BLaER1 (cell line): ENCODE results near the gene SMAD4.
"Not testable (repeated sequence)": the region's sequence is repeated elsewhere in the genome, so short reads cannot be mapped to it uniquely, and the experiment has no call there.

ENCODE experiments used
- H3K27ac ChIP-seq: shearing (Covaris generic); formaldehyde crosslinking; 2 replicates; pipeline ENCODE4 v1.8.1; 2022
- H3K27me3 ChIP-seq: shearing (Covaris generic); formaldehyde crosslinking; 2 replicates; pipeline ENCODE4 v1.8.1; 2022
- H3K36me3 ChIP-seq: shearing (Covaris generic); formaldehyde crosslinking; 2 replicates; pipeline ENCODE4 v1.8.1; 2022
- H3K4me1 ChIP-seq: shearing (Covaris generic); formaldehyde crosslinking; 2 replicates; pipeline ENCODE4 v1.8.1; 2022
- H3K4me2 ChIP-seq: shearing (Covaris generic); formaldehyde crosslinking; 2 replicates; pipeline ENCODE4 v1.8.1; 2022
- H3K4me3 ChIP-seq: shearing (Covaris generic); formaldehyde crosslinking; 2 replicates; pipeline ENCODE4 v1.8.1; 2022
- H3K9ac ChIP-seq: shearing (Covaris generic); formaldehyde crosslinking; 2 replicates; pipeline ENCODE4 v1.8.1; 2022
- H3K9me3 ChIP-seq: shearing (Covaris generic); formaldehyde crosslinking; 2 replicates; pipeline ENCODE4 v1.8.1; 2022
- H4K20me1 ChIP-seq: shearing (Covaris generic); formaldehyde crosslinking; 2 replicates; pipeline ENCODE4 v1.8.1; 2022
- Cebpa-rat ChIP-seq: shearing (Covaris generic); IDR thresholded peaks from 2 replicates; pipeline ENCODE4 v1.8.1; 2022

SMAD4 gene

GRCh38 chr18:51100385-51101120, 70.5 kb downstream of the SMAD4 start:
- TF ChIP-seq Cebpa-rat = no peak
- no peaks in the 10 kb centered on the region for H3K36me3 ChIP-seq

DNA sequence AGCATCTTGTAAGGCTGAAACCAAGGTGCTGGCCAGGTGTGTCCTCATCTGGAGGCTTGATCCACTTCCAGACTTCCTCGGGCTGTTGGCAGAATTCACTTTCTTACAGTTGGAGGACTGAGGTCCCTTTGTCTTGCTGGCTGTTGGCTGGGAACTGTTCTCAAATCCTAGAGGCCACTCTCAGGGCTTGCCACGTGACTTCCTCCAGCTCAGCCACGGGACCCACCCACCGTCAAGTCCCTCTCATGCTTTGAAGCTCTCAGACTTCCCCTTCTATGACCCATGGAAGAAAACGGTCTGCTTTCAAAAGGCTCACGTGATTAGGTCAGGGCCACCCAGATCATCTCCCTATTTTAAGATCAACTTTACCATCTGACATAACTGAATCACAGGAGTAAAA, 77.1 kb downstream of the SMAD4 start:
- Histone ChIP-seq H3K9ac (no peak overlapping the region), H3K4me3 (no peak overlapping the region), H3K4me2 (peak overlapping the region; percentile 2; the same call in 1 of the 2 replicates), H3K36me3 (no peaks in the 10 kb centered on the region), H3K9me3 (peaks cover 18% of the 10 kb centered on the region), H3K27me3 (no peaks in the 10 kb centered on the region), H4K20me1 (no peaks in the 10 kb centered on the region), H3K27ac (no peak overlapping the region), H3K4me1 (peaks cover 22% of the 10 kb centered on the region)
- TF ChIP-seq Cebpa-rat = no peak

More at GRCh38 chr18:51100385-51101120, 70.5 kb downstream of the SMAD4 start:
- Histone ChIP-seq H3K9me3 (peaks cover 24% of the 10 kb centered on the region), H3K4me2 (no peak overlapping the region), H3K4me3 (no peak overlapping the region), H3K27me3 (no peaks in the 10 kb centered on the region), H4K20me1 (no peaks in the 10 kb centered on the region), H3K27ac (no peak overlapping the region), H3K9ac (no peak overlapping the region), H3K4me1 (peaks cover 13% of the 10 kb centered on the region)

DNA sequence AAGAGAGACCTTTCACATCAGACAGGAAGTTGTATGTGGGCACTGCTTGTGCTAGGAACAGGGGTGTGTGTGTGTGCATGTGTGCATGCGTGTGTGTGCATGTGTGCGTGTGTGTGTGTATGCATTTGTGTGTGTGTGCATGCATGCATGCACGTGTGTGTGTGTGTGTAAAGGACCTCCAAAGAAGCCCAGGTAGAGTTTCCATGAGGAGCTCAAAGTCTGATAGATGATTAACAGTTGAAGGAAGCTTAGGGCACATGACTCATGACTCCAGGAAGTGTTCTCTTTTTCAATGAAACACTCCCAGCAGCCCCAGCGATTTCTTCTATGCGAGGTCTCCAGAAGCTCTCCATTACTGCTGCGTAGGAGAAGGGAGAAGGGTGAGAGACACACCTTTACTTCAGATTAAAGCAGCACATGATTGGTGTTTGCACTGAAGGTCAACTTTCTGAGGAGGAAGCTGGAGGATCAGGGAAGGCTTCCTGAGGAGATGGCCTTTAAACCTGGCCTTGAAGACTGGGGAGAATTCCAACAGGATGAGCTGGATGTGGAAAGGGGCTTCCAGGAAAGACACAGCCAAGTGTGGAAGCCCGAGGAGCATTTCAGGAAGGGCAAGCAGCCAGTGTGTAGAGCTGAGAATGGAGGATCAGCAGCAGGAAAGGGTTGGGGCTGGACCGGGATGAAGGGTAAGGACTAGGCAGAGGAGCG, 77.7 kb downstream of the SMAD4 start:
- Histone ChIP-seq H4K20me1 (no peaks in the 10 kb centered on the region), H3K4me1 (peaks cover 22% of the 10 kb centered on the region), H3K9ac (no peak overlapping the region), H3K27me3 (no peaks in the 10 kb centered on the region), H3K9me3 (peaks cover 20% of the 10 kb centered on the region), H3K36me3 (no peaks in the 10 kb centered on the region), H3K4me2 (0 out of 2 replicates have a peak overlapping the region, but pooled peaks have one; percentile 2), H3K27ac (no peak overlapping the region), H3K4me3 (no peak overlapping the region)
- TF ChIP-seq Cebpa-rat = no peak

GRCh38 chr18:51108330-51108729, 78.3 kb downstream of the SMAD4 start:
- H3K9me3 ChIP-seq = peaks cover 22% of the 10 kb centered on the region
- H3K4me1 ChIP-seq = peaks cover 22% of the 10 kb centered on the region
- no peak overlapping the region for H3K4me3 ChIP-seq
- H3K36me3 ChIP-seq = no peaks in the 10 kb centered on the region
- no peak overlapping the region for H3K4me2 ChIP-seq
- no peak overlapping the region for H3K27ac ChIP-seq
- no peak for TF ChIP-seq Cebpa-rat
- H3K27me3 ChIP-seq = no peaks in the 10 kb centered on the region
- no peak overlapping the region for H3K9ac ChIP-seq
- no peaks in the 10 kb centered on the region for H4K20me1 ChIP-seq

- Histone ChIP-seq H3K36me3 (no peaks in the 10 kb centered on the region), H3K27ac (no peak overlapping the region), H3K4me3 (0 out of 2 replicates have a peak overlapping the region, but pooled peaks have one; percentile 31), H3K4me2 (peak overlapping the region; percentile 63), H4K20me1 (no peaks in the 10 kb centered on the region), H3K9ac (no peak overlapping the region), H3K27me3 (no peaks in the 10 kb centered on the region), H3K4me1 (peaks cover 22% of the 10 kb centered on the region), H3K9me3 (peaks cover 30% of the 10 kb centered on the region)
- no peak for TF ChIP-seq Cebpa-rat
Measured at GRCh38 chr18:51110073-51110797, 80.2 kb downstream of the SMAD4 start.

DNA sequence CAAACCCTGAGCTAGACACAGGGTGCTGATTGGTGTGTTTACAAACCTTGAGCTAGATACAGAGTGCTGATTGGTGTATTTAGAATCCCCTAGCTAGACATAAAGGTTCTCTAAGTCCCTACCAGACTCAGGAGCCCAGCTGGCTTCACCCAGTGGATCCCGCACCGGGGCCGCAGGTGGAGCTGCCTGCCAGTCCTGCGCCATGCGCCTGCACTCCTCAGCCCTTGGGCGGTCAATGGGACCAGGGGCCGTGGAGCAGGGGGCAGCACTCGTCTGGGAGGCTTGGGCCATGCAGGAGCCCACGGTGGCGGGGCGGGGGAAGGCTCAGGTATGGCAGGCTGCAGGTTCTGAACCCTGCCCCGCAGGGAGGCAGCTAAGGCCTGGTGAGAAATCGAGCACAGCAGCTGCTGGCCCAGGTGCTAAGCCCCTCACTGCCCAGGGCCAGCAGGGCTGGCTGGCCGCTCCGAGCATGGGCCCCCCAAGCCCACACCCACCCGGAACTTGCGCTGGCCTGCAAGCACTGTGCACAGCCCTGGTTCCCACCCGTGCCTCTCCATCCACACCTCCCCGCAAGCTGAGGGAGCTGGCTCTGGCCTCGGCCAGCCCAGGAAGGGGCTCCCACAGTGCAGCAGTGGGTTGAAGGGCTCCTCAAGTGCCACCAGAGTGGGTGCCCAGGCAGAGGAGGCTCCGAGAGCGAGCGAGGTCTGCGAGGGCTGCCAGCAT, 81.8 kb downstream of the SMAD4 start:
- H3K4me3 ChIP-seq = not testable (repeated sequence)

GRCh38 chr18:51116996-51117395, 87.0 kb downstream of the SMAD4 start:
- not testable (repeated sequence) for H4K20me1 ChIP-seq, H3K4me1 ChIP-seq, H3K9ac ChIP-seq, H3K27me3 ChIP-seq, H3K4me2 ChIP-seq, H3K4me3 ChIP-seq, H3K27ac ChIP-seq, H3K36me3 ChIP-seq
- peaks cover 69% of the 10 kb centered on the region for H3K9me3 ChIP-seq

More for the DNA sequence above, 81.8 kb downstream of the SMAD4 start:
- H3K9me3 ChIP-seq = peaks cover 30% of the 10 kb centered on the region
- H3K4me2 ChIP-seq, H4K20me1 ChIP-seq, H3K27ac ChIP-seq, H3K9ac ChIP-seq, H3K27me3 ChIP-seq, H3K36me3 ChIP-seq: not testable (repeated sequence)
- H3K4me1 ChIP-seq = peaks cover 18% of the 10 kb centered on the region

- H3K27ac ChIP-seq, H3K9ac ChIP-seq, H3K4me1 ChIP-seq, H3K36me3 ChIP-seq, H3K27me3 ChIP-seq, H3K4me3 ChIP-seq, H3K4me2 ChIP-seq, H4K20me1 ChIP-seq: not testable (repeated sequence)
- H3K9me3 ChIP-seq = peaks cover 61% of the 10 kb centered on the region
Measured at GRCh38 chr18:51119561-51119960, 89.5 kb downstream of the SMAD4 start.

DNA sequence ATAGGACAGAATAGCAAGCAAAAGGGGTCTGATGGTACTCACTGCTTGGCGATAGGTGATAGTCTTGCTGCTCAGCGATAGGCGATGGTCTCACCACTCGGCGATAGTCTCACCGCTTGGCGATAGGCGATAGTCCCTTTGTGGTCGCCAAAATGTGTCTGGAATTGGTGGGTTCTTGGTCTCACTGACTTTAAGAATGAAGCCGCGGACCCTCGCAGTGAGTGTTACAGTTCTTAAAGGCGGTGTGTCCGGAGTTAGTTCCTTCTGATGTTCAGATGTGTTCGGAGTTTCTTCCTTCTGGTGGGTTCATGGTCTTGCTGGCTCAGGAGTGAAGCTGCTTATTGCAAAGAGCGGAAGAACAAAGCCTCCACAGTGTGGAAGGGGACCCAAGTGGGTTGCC, 90.0 kb downstream of the SMAD4 start:
- H3K4me3 ChIP-seq, H4K20me1 ChIP-seq, H3K36me3 ChIP-seq, H3K27ac ChIP-seq, H3K27me3 ChIP-seq, H3K4me2 ChIP-seq, H3K4me1 ChIP-seq, H3K9ac ChIP-seq: not testable (repeated sequence)
- H3K9me3 ChIP-seq = peaks cover 61% of the 10 kb centered on the region
